Measurements from ENCODE around the gene SENP3.

Gene SENP3

DNA sequence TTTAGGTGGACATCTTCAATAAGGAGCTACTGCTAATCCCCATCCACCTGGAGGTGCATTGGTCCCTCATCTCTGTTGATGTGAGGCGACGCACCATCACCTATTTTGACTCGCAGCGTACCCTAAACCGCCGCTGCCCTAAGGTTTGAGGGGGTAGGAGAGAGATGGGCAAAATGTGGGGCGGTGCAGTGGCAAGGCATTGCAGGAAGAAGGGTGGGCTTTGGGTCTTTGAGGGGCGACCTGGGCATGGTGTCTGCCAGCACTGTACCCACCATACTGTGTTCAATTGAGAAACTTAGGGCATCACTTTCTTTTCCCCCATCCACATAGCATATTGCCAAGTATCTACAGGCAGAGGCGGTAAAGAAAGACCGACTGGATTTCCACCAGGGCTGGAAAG, 8.6 kb downstream of the SENP3 start:
- Histone ChIP-seq H3K4me1 (ENCODE audit: control insufficient read depth, insufficient read depth, low read length) (peaks cover 8% of the 10 kb centered on the region), H3K27ac (ENCODE audit: low read depth, low read length) (no peak overlapping the region), H3K4me3 (ENCODE audit: low read depth, low read length) (no peak overlapping the region), H3K27me3 (ENCODE audit: control insufficient read depth, insufficient read depth, low read length) (no peaks in the 10 kb centered on the region), H3K9me3 (ENCODE audit: control insufficient read depth, insufficient read depth, low read length) (no peaks in the 10 kb centered on the region), H3K9ac (ENCODE audit: low read depth, low read length) (no peak overlapping the region), H3K36me3 (ENCODE audit: control insufficient read depth, insufficient read depth, low read length) (peaks cover 70% of the 10 kb centered on the region)

DNA sequence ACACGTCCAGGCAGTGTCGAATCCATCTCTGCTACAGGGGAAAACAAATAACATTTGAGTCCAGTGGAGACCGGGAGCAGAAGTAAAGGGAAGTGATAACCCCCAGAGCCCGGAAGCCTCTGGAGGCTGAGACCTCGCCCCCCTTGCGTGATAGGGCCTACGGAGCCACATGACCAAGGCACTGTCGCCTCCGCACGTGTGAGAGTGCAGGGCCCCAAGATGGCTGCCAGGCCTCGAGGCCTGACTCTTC, 10.5 kb downstream of the SENP3 start:
- Histone ChIP-seq H3K27ac (ENCODE audit: low read depth, low read length) (peak overlapping the region; percentile 83), H3K4me1 (ENCODE audit: control insufficient read depth, insufficient read depth, low read length) (peaks cover 8% of the 10 kb centered on the region), H3K4me3 (ENCODE audit: low read depth, low read length) (peak overlapping the region; percentile 66), H3K9ac (ENCODE audit: low read depth, low read length) (peak overlapping the region; percentile 50), H3K27me3 (ENCODE audit: control insufficient read depth, insufficient read depth, low read length) (no peaks in the 10 kb centered on the region), H3K36me3 (ENCODE audit: control insufficient read depth, insufficient read depth, low read length) (peaks cover 71% of the 10 kb centered on the region), H3K9me3 (ENCODE audit: control insufficient read depth, insufficient read depth, low read length) (no peaks in the 10 kb centered on the region)

DNA sequence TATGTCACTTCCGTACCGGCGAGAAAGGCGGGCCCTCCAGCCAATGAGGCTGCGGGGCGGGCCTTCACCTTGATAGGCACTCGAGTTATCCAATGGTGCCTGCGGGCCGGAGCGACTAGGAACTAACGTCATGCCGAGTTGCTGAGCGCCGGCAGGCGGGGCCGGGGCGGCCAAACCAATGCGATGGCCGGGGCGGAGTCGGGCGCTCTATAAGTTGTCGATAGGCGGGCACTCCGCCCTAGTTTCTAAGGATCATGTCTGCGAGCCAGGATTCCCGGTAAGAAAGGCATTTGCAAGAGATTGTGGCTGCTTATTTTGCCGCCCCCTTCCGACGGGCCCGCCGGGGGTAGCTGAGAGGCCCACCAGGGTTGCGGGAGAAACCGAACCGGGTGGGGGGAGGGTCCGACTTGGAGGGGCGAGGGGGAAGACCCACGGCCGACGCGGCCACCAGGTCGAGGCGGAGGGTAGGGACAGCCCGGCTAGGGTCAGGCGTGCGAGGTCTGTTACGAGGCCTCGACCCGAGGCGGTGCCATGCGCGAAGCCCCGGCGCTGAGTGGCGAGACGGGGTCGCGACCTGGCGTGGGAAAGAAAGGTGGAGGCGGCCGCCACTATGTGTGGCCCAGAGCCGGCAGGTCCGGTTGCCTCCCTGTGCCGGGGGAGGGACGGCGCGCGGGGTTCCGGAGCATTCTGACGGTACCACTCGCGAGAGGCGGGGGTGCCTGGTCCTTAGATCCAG, 11.0 kb downstream of the SENP3 start:
- Histone ChIP-seq H3K4me1 (ENCODE audit: control insufficient read depth, insufficient read depth, low read length) (peaks cover 8% of the 10 kb centered on the region), H3K9ac (ENCODE audit: low read depth, low read length) (peak overlapping the region; percentile 99), H3K9me3 (ENCODE audit: control insufficient read depth, insufficient read depth, low read length) (no peaks in the 10 kb centered on the region), H3K4me3 (ENCODE audit: low read depth, low read length) (peak overlapping the region; percentile 76), H3K27ac (ENCODE audit: low read depth, low read length) (peak overlapping the region; percentile 98), H3K36me3 (ENCODE audit: control insufficient read depth, insufficient read depth, low read length) (peaks cover 71% of the 10 kb centered on the region), H3K27me3 (ENCODE audit: control insufficient read depth, insufficient read depth, low read length) (no peaks in the 10 kb centered on the region)

DNA sequence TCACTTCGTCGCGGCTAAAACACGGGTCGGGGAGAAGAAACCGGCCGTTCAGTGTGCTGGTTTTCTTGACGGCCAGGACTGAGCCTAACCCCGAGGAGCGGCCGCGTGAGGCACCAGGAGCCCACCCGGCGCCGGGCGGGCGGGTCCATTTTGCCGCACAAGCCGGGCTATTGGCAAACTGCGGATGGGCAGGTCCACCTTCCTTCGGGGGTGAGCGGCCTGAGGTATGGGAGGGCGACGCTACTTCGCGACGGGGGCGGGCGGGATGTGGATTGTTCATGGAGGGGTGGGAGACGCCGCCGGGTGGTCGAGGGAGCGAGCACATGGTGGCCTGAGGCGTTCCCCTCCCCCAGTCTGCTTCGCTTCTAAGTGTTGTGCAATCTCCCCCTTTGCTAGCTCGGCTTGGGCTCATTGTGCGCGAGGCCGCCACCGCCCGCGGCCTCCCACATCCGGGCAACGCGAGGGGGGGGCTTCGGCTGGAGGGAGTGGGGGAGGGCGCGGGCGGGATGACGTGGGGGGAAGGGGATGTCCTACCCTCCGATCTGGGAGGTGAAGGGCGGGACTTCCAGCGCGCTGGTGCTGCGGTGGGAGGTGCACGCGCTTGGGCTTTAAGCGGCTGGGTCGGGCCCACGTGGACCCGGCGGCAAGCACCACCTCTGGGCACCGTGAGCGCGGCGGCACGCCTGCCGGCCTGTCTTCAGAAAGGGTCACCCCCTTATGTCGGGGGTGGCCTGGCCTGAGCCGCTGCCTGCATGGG, 11.8 kb downstream of the SENP3 start:
- no peaks in the 10 kb centered on the region for H3K27me3 ChIP-seq (ENCODE audit: control insufficient read depth, insufficient read depth, low read length)
- H3K9ac ChIP-seq (ENCODE audit: low read depth, low read length) = peak overlapping the region; percentile 99
- H3K27ac ChIP-seq (ENCODE audit: low read depth, low read length) = peak overlapping the region; percentile 98
- H3K4me1 ChIP-seq (ENCODE audit: control insufficient read depth, insufficient read depth, low read length) = peaks cover 8% of the 10 kb centered on the region
- H3K9me3 ChIP-seq (ENCODE audit: control insufficient read depth, insufficient read depth, low read length) = no peaks in the 10 kb centered on the region
- peak overlapping the region; percentile 76 for H3K4me3 ChIP-seq (ENCODE audit: low read depth, low read length)
- peaks cover 76% of the 10 kb centered on the region for H3K36me3 ChIP-seq (ENCODE audit: control insufficient read depth, insufficient read depth, low read length)

DNA sequence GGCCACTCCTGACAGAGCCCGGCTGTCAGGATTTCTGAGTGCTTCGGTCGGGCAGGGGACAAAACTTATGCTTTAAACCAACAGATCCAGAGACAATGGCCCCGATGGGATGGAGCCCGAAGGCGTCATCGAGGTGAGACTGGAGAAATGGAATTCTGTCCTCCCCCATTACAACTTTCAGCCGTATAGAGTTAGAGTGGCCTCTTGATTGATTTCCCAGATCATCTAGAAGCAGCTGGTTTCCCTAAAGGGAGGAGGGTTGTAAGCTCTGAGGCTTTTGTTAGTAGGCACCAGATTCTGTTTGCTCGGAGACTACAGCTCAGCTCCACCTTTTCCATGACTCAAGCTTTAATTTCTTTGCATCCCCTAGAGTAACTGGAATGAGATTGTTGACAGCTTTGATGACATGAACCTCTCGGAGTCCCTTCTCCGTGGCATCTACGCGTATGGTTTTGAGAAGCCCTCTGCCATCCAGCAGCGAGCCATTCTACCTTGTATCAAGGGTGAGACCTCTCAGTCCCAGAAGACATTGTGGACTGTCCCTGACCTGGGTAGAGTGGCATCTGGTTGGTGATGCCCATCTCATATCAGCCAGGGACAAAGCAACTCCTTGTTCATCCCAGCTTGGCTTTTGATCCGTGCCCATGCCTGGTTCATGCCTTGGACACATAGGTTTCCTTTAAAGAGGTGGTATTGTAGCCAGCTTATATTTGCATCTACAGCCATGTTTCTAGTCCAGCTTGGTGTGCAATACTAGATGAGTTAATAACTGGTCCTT, 12.6 kb downstream of the SENP3 start:
- no peaks in the 10 kb centered on the region for H3K9me3 ChIP-seq (ENCODE audit: control insufficient read depth, insufficient read depth, low read length)
- no peaks in the 10 kb centered on the region for H3K27me3 ChIP-seq (ENCODE audit: control insufficient read depth, insufficient read depth, low read length)
- H3K27ac ChIP-seq (ENCODE audit: low read depth, low read length) = peak overlapping the region; percentile 98
- peaks cover 76% of the 10 kb centered on the region for H3K36me3 ChIP-seq (ENCODE audit: control insufficient read depth, insufficient read depth, low read length)
- peak overlapping the region; percentile 99 for H3K9ac ChIP-seq (ENCODE audit: low read depth, low read length)
- peak overlapping the region; percentile 76 for H3K4me3 ChIP-seq (ENCODE audit: low read depth, low read length)
- H3K4me1 ChIP-seq (ENCODE audit: control insufficient read depth, insufficient read depth, low read length) = peaks cover 8% of the 10 kb centered on the region

DNA sequence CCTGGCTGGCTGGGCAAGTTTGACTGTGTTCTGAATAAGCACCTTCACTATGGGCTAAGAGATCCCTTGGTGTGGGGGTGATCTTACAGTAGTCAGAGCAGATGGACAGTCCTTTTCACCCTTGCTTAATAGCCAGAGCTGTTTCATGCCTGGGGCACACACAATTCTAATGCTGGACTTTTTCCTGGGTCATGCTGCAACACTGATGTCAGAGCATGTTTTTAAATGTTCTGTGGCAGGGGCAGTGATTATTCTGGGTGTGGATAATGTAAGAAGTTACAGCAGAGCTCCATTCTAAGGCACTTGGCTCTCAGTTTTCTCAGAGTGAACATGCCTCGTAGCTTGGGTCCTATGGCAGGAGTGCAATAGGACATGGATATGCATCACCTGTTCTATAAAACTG, 13.8 kb downstream of the SENP3 start:
- peaks cover 8% of the 10 kb centered on the region for H3K4me1 ChIP-seq (ENCODE audit: control insufficient read depth, insufficient read depth, low read length)
- peak overlapping the region; percentile 98 for H3K27ac ChIP-seq (ENCODE audit: low read depth, low read length)
- no peak overlapping the region for H3K9ac ChIP-seq (ENCODE audit: low read depth, low read length)
- H3K4me3 ChIP-seq (ENCODE audit: low read depth, low read length) = 0 out of 2 replicates have a peak overlapping the region, but pooled peaks have one; percentile 76
- H3K27me3 ChIP-seq (ENCODE audit: control insufficient read depth, insufficient read depth, low read length) = no peaks in the 10 kb centered on the region
- H3K9me3 ChIP-seq (ENCODE audit: control insufficient read depth, insufficient read depth, low read length) = no peaks in the 10 kb centered on the region
- H3K36me3 ChIP-seq (ENCODE audit: control insufficient read depth, insufficient read depth, low read length) = peaks cover 65% of the 10 kb centered on the region

DNA sequence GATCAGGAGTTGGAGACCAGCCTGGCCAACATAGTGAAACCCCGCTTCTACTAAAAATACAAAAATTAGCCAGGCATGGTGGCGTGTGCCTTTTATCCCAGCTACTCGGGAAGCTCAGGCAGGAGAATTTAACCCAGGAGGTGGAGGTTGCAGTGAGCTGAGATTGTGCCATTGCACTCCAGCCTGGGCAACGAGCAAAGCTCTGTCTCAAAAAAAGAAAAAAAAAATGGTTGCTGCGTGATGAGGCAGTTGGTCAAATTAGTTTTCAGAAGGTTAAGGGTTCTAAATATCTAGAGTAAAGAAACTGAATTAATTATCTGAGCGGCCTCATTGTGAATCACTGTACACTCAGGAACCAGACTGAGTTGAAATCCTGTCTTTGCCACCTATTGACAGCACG, 14.2 kb downstream of the SENP3 start:
- H3K4me3 ChIP-seq (ENCODE audit: low read depth, low read length) = no peak overlapping the region
- H3K27ac ChIP-seq (ENCODE audit: low read depth, low read length) = peak overlapping the region; percentile 98
- H3K27me3 ChIP-seq (ENCODE audit: control insufficient read depth, insufficient read depth, low read length) = no peaks in the 10 kb centered on the region
- H3K9me3 ChIP-seq (ENCODE audit: control insufficient read depth, insufficient read depth, low read length) = no peaks in the 10 kb centered on the region
- H3K9ac ChIP-seq (ENCODE audit: low read depth, low read length) = no peak overlapping the region
- peaks cover 8% of the 10 kb centered on the region for H3K4me1 ChIP-seq (ENCODE audit: control insufficient read depth, insufficient read depth, low read length)
- H3K36me3 ChIP-seq (ENCODE audit: control insufficient read depth, insufficient read depth, low read length) = peaks cover 60% of the 10 kb centered on the region

DNA sequence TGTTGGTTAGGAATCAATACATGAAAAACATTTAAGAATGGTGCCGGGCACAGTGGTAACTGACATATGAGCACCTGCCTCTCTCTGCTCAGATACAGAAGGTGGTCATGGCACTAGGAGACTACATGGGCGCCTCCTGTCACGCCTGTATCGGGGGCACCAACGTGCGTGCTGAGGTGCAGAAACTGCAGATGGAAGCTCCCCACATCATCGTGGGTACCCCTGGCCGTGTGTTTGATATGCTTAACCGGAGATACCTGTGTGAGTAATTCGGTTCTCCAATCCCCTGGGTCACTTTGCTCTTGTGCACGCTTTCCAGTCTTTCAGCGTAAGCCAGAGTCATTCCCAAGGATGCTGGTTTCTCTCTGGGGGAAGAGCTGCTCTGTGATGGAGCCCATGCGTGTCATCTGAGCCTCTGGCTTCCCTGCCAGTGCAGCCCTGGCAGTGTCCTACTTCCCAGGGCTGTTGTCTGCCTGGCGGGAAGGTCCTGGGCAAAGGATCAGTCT, 14.8 kb downstream of the SENP3 start:
- Histone ChIP-seq H3K36me3 (ENCODE audit: control insufficient read depth, insufficient read depth, low read length) (peaks cover 55% of the 10 kb centered on the region), H3K9me3 (ENCODE audit: control insufficient read depth, insufficient read depth, low read length) (no peaks in the 10 kb centered on the region), H3K9ac (ENCODE audit: low read depth, low read length) (no peak overlapping the region), H3K27me3 (ENCODE audit: control insufficient read depth, insufficient read depth, low read length) (no peaks in the 10 kb centered on the region), H3K4me1 (ENCODE audit: control insufficient read depth, insufficient read depth, low read length) (peaks cover 8% of the 10 kb centered on the region), H3K4me3 (ENCODE audit: low read depth, low read length) (no peak overlapping the region), H3K27ac (ENCODE audit: low read depth, low read length) (peak overlapping the region; percentile 98)

DNA sequence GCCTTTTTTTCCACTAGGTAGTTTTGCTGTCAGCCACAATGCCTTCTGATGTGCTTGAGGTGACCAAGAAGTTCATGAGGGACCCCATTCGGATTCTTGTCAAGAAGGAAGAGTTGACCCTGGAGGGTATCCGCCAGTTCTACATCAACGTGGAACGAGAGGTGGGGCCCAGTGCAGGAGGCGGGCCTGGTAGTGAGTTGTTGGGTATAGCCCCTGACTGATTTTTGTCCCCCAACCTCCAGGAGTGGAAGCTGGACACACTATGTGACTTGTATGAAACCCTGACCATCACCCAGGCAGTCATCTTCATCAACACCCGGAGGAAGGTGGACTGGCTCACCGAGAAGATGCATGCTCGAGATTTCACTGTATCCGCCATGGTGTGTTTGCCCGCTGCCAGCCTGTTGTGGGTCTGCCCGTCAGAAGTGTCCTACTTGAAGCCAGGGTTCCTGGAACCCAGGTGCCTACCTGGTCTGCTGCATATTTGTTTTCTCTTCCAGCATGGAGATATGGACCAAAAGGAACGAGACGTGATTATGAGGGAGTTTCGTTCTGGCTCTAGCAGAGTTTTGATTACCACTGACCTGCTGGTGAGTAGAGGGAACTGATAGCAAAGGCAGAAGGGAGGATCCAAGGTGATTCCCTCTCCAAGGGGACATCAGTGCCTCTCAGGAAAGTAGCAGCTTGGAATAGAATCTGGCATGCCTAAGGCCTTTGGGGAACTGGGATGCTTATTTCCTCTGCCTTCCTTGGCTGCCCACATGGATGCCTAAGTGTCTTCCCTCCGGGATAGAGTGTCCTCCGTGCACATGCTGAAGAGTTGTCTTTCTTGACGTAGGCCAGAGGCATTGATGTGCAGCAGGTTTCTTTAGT, 15.8 kb downstream of the SENP3 start:
- peaks cover 54% of the 10 kb centered on the region for H3K36me3 ChIP-seq (ENCODE audit: control insufficient read depth, insufficient read depth, low read length)
- H3K27me3 ChIP-seq (ENCODE audit: control insufficient read depth, insufficient read depth, low read length) = no peaks in the 10 kb centered on the region
- H3K9me3 ChIP-seq (ENCODE audit: control insufficient read depth, insufficient read depth, low read length) = no peaks in the 10 kb centered on the region
- H3K4me1 ChIP-seq (ENCODE audit: control insufficient read depth, insufficient read depth, low read length) = peaks cover 10% of the 10 kb centered on the region
- H3K9ac ChIP-seq (ENCODE audit: low read depth, low read length) = no peak overlapping the region
- H3K27ac ChIP-seq (ENCODE audit: low read depth, low read length) = no peak overlapping the region
- no peak overlapping the region for H3K4me3 ChIP-seq (ENCODE audit: low read depth, low read length)

DNA sequence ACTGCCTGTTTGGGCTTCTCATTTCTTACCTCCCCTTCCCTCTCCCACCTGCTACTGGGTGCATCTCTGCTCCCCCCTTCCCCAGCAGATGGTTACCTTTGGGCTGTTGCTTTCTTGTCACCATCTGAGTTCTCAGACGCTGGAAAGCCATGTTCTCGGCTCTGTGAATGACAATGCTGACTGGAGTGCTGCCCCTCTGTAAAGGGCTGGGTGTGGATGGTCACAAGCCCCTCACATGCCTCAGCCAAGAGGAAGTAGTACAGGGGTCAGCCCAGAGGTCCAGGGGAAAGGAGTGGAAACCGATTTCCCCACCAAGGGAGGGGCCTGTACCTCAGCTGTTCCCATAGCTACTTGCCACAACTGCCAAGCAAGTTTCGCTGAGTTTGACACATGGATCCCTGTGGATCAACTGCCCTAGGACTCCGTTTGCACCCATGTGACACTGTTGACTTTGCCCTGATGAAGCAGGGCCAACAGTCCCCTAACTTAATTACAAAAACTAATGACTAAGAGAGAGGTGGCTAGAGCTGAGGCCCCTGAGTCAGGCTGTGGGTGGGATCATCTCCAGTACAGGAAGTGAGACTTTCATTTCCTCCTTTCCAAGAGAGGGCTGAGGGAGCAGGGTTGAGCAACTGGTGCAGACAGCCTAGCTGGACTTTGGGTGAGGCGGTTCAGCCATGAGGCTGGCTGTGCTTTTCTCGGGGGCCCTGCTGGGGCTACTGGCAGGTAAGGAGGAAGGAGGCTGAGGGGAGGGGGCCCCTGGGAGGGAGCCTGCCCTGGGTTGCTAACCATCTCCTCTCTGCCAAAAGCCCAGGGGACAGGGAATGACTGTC, 17.5 kb downstream of the SENP3 start, which contains the start of gene CD68:
Gene CD68, plus strand, starts transcription at position 638 of the 833 bp plus-strand sequence. Its CDS starts 40 bp downstream, at position 678.
- H3K4me1 ChIP-seq (ENCODE audit: control insufficient read depth, insufficient read depth, low read length) = peaks cover 20% of the 10 kb centered on the region

More for the DNA sequence above, 17.5 kb downstream of the SENP3 start, which contains the start of gene CD68:
- Histone ChIP-seq H3K9ac (ENCODE audit: low read depth, low read length) (no peak within 1 kb of the TSS), H3K36me3 (ENCODE audit: control insufficient read depth, insufficient read depth, low read length) (peaks cover 49% of the 10 kb centered on the region), H3K4me3 (ENCODE audit: low read depth, low read length) (no peak within 1 kb of the TSS), H3K27me3 (ENCODE audit: control insufficient read depth, insufficient read depth, low read length) (no peaks in the 10 kb centered on the region), H3K9me3 (ENCODE audit: control insufficient read depth, insufficient read depth, low read length) (no peaks in the 10 kb centered on the region), H3K27ac (ENCODE audit: low read depth, low read length) (peak within 1 kb of the TSS; percentile 74)
